ENCODE data around the gene RBP3. TPM values are rescaled to one million over a fixed set of nuclear protein-coding genes. Genes with fewer than 3 reads are reported as not detected.

Gene RBP3
- not detected for total RNA-seq

GRCh38 chr10:47348138-47348651, at the start of gene RBP3:
RBP3 (plus strand) TSS chr10:47348363; CDS start chr10:47348485, 122 bp downstream.
- intact Hi-C loops (cut with DNase I; ENCODE audit: low total_unique reads), result no loop called here
- no peak within 1 kb of the TSS for H3K4me3 ChIP-seq (ENCODE audit: low read depth, poor library complexity, severe bottlenecking)
- WGBS, 2 donors, result 93 to 96% methylated on average over 2 to 5 of the region's 5 CpGs
- no peak for TF ChIP-seq CTCF (IDR thresholded peaks at IDR 0.05)
- no peak for TF ChIP-seq POLR2A (IDR thresholded peaks at IDR 0.05)
- DNase-seq (ENCODE audit: low spot score in 2 of 2), result peak in 1 of 2 donors; percentile 81

- intact Hi-C loops (cut with DNase I; ENCODE audit: low total_unique reads), result no loop called here
- no peak for TF ChIP-seq CTCF (IDR thresholded peaks at IDR 0.05)
- no peak for TF ChIP-seq POLR2A (IDR thresholded peaks at IDR 0.05)
- WGBS, 2 donors, result 74 to 83% methylated on average over 1 of the region's 1 CpG
Observed at GRCh38 chr10:47298715-47299114, 49.4 kb upstream of the RBP3 start.

GRCh38 chr10:47299611-47300428, 48.3 kb upstream of the RBP3 start, which contains the start of gene GDF10:
GDF10 (plus strand) TSS chr10:47300197; CDS start chr10:47300652, 455 bp downstream.
- no peak for DNase-seq (ENCODE audit: low spot score in 2 of 2)
- H3K4me3 ChIP-seq (ENCODE audit: low read depth, poor library complexity, severe bottlenecking), result peak within 1 kb of the TSS; percentile 28
- TF ChIP-seq CTCF (IDR thresholded peaks at IDR 0.05), result no peak
- no peak for TF ChIP-seq POLR2A (IDR thresholded peaks at IDR 0.05)
- 3 to 4% methylated on average over 43 to 54 of the region's 64 CpGs for WGBS, 2 donors
- intact Hi-C loops (cut with DNase I; ENCODE audit: low total_unique reads), result no loop called here

More at GRCh38 chr10:47298715-47299114, 49.4 kb upstream of the RBP3 start:
- H3K4me3 ChIP-seq (ENCODE audit: low read depth, poor library complexity, severe bottlenecking), result no peak overlapping the region
- DNase-seq (ENCODE audit: low spot score in 2 of 2), result no peak

GRCh38 chr10:47300429-47300931, 47.7 kb upstream of the RBP3 start:
- TF ChIP-seq CTCF (IDR thresholded peaks at IDR 0.05) (no peak), POLR2A (IDR thresholded peaks at IDR 0.05) (no peak)
- WGBS, 2 donors, result 12 to 26% methylated on average over 9 to 20 of the region's 57 CpGs
- intact Hi-C loops (cut with DNase I; ENCODE audit: low total_unique reads), result no loop called here
- no peak for DNase-seq (ENCODE audit: low spot score in 2 of 2)
- H3K4me3 ChIP-seq (ENCODE audit: low read depth, poor library complexity, severe bottlenecking), result peak overlapping the region; percentile 28

GRCh38 chr10:47301833-47302232, 46.3 kb upstream of the RBP3 start:
- no peak for TF ChIP-seq CTCF (IDR thresholded peaks at IDR 0.05)
- no peak for TF ChIP-seq POLR2A (IDR thresholded peaks at IDR 0.05)
- no peak overlapping the region for H3K4me3 ChIP-seq (ENCODE audit: low read depth, poor library complexity, severe bottlenecking)
- intact Hi-C loops (cut with DNase I; ENCODE audit: low total_unique reads), result no loop called here
- no peak for DNase-seq (ENCODE audit: low spot score in 2 of 2)
- 79 to 81% methylated on average over 2 of the region's 2 CpGs for whole genome bisulfite sequencing, 2 donors
